T-helper 2 cell (primary cell): ENCODE data around the gene HSPG2.
A peak's percentile ranks its signal among the peaks of the same experiment; 100 is the strongest.
"Not testable (repeated sequence)": the region's sequence is repeated elsewhere in the genome, so short reads cannot be mapped to it uniquely, and the experiment has no call there.

Source experiments
- DNase-seq, 5 experiments: peaks; one replicate each; pipeline versions ENCODE4 v3.0.0 to v3.0.0-alpha.2; 2012 to 2022
- total RNA-seq, 2 donors: gene quantifications; one replicate each; lab custom pipeline; 2026; lab: John Stamatoyannopoulos, UW

HSPG2 gene
- 3.7 reads per million in 2 donors for total RNA-seq

- no peak for DNase-seq
Measured at GRCh38 chr1:21937034-21937371, at the start of gene HSPG2. Gene HSPG2 (minus strand): TSS chr1:21937310. CDS start chr1:21937217, 93 bp downstream.

GRCh38 chr1:21986386-21986785 lies 49.3 kb upstream of the HSPG2 start:
- not testable (repeated sequence) for DNase-seq

GRCh38 chr1:21985893-21986292 lies 48.8 kb upstream of the HSPG2 start:
- not testable (repeated sequence) for DNase-seq

DNA sequence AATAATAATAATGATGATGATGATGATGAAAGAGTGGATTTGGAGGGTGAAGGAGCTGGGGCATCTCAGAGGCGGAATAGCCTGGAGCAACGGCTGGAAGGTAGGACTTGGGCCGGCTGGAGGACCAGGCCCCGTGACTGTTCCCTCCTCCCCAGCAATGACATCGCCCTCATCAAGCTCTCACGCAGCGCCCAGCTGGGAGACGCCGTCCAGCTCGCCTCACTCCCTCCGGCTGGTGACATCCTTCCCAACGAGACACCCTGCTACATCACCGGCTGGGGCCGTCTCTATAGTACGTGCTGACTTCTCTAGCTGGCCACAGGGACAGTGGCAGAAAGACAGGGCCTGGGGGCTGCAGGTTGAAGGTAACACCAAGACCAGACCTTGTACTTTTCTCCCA lies 46.4 kb upstream of the HSPG2 start:
- not testable (repeated sequence) for DNase-seq

DNA sequence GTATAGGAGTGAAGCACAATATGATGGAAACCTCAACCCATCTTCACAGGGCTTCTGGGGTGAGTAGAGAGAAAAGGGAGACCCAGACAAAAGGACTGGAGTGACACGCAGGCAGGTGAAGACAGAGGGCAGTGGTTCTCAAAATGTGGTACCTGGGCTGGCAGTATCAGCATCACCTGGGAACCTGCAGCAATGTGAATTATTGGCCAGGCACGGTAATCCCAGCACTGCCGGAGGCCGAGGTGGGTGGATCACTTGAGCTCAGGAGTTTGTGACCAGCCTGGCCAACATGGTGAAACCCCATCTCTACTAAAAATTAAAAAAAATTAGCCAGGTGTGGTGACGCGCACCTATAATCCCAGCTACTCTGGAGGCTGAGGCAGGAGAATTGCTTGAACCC lies 45.0 kb upstream of the HSPG2 start:
- DNase-seq = not testable (repeated sequence)

GRCh38 chr1:21981253-21981652 lies 44.1 kb upstream of the HSPG2 start:
- not testable (repeated sequence) for DNase-seq

GRCh38 chr1:21980515-21981220 lies 43.6 kb upstream of the HSPG2 start:
- DNase-seq = peak in 1 of 5 experiments; percentile 11

- not testable (repeated sequence) for DNase-seq
Measured at GRCh38 chr1:21978209-21978608, 41.1 kb upstream of the HSPG2 start.

DNA sequence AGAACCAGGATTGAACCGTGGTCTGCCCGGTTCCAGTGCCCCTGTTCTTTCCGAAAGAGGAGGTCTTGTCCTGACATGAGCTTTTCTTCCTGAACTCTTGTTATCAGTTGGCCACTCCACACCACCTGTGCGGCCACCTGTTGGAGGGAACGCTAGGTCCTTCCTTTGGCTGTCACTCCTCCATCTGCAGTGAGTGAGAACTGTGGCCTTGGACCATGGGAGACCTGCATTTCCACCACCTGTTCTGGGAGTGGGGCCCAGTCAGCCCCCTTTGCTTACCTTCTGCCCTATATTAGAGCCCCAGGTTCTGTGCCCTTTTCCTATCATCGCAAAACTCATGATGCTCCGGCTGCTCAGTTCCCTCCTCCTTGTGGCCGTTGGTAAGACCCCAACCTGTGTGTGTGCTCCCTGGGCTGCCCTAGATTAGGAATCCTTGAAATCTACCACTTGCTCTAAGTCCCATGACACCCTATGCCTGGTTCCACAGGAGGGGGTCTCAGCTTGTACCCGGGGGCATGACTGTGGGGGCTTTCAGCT lies 39.7 kb upstream of the HSPG2 start, which contains the start of gene CELA3B:
CELA3B (plus strand) TSS at position 320 of the 537 bp plus-strand sequence; CDS start at position 338, 18 bp downstream.
- not testable (repeated sequence) for DNase-seq

DNA sequence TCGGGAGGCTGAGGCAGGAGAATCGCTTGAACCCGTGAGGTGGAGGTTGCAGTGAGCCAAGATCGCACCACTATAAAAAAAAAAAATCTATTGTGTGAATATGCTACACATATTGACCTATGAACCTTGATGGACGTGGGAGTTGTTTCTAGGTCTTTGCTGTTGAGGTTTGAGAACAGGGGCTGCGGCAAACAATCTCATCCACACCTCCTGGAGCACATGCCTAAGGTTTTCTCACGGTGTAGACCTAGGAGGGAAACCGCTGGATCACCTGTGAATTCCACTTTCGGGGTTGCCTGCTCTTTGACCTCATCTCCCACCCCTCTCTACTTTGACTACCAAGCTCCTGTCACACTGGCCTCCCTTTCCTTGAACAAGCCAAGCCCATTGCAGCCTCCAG lies 38.2 kb upstream of the HSPG2 start:
- not testable (repeated sequence) for DNase-seq

DNA sequence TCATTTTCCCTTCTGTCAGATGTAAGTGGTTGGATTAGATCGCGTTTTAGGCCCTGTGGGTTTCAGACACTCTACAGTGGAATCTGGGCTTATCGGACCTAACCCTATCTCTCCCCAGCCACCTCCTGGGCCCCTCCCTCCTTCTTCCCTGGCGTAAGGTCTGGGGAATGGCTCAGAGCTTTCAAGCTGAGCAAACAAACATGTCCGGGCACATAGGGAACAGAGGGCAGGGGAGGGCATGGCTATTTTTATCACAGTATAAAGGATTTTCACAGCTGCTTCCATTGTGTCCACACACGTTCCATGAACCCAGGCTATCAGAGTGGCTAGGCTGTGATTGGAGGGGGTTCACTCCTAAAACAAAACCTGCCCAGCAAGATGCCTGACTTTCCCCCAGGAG lies 37.6 kb upstream of the HSPG2 start:
- not testable (repeated sequence) for DNase-seq

- not testable (repeated sequence) for DNase-seq
Measured at GRCh38 chr1:21973948-21974347, 36.8 kb upstream of the HSPG2 start.

- DNase-seq = not testable (repeated sequence)
Measured at GRCh38 chr1:21972973-21973441, 35.9 kb upstream of the HSPG2 start.

DNA sequence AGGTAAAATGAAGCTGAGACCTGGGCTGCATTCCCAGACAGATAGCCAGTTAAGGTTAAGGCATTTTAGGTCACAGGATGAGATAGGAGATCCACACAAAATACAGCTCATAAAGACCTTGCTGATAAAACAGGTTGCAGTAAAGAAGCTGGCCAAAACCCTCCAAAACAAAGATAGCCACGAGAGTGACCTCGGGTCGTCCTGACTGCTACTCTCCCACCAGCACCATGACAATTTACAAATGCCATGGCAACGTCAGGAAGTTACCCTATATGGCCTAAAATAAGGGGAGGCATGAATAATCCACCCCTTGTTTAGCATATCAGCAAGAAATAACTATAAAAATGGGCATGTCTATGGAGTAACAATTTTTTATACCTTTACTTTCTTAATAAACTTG lies 33.4 kb upstream of the HSPG2 start:
- not testable (repeated sequence) for DNase-seq

GRCh38 chr1:21969066-21969465 lies 32.0 kb upstream of the HSPG2 start:
- not testable (repeated sequence) for DNase-seq

DNA sequence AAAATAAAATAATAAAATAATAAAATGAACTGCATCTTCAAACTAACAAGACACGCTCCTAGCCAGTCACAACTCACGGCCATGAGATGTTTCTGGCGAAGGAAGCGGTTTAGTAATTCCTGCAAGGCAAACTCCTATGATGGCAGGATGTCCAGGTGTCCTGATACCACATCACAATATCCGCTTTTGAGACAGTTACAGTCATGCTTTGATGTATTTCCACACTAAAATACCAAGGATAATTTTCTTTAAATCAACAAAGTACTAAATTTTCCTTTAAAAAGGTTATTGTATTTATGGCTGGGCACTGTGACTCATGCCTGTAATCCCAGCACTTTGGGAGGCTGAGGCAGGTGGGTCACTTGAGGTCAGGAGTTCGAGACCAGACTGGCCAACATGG lies 30.1 kb upstream of the HSPG2 start:
- DNase-seq = not testable (repeated sequence)

GRCh38 chr1:21966247-21967000 lies 29.3 kb upstream of the HSPG2 start:
- DNase-seq = no peak

GRCh38 chr1:21963477-21964217 lies 26.5 kb upstream of the HSPG2 start:
- DNase-seq = peak; percentile 58 to 78 (median 65)

DNA sequence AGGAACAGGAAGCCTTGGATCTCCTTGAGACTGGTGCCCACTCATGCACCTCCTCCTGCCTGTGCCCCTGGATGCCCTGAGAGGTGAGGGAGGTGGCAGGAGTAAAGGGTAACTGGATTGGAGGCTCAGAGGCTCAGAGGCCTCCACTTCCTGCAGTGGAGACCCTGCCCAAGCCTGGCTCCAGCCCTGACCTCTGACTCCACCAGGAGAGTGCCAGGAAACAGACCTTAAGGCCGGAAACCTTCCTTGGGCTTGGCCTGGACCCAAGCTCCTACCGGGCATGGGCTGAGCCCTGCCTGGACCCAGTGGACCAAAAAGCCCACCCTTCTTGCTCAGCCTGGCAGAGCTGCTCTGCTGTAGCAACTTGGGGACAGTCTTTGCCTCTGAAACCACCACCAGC lies 24.7 kb upstream of the HSPG2 start:
- no peak for DNase-seq

DNA sequence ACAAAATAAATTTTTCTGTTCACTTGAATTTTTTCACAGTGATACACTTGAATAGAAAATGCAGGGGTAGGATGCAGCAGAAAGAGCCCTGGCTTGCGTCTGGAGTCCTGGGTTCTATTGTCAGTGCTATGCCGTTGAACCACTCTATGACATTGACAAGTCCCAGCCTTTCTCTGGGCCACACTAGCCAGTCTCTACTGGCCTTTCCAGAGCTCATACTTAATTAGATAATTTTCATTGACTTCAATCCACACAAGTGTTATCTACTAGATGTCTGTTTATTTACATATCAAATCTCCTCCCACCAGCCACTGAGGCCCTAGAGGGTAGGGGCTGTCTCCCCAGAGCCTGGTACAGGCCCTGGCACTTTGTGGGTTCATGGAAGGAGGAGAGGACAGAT lies 24.2 kb upstream of the HSPG2 start:
- no peak for DNase-seq

GRCh38 chr1:21956720-21957552 lies 19.8 kb upstream of the HSPG2 start:
- peak; percentile 19 to 49 (median 35) for DNase-seq
